SU-DHL-6 (cell line): ENCODE results near the gene SUPT4H1.
A peak's percentile ranks its signal among the peaks of the same experiment; 100 is the strongest.

ENCODE experiments used
- H2AFZ ChIP-seq: fragments of 200-600 bp; sonication (generic); 2 replicates; pipeline ENCODE4 v1.6.1; 2014; ENCODE audit warnings: low read depth, mild to moderate bottlenecking, moderate library complexity, mixed read lengths, antibody characterized with exemption, low read length; ENCODE audit not compliant: severe bottlenecking
- H3F3A ChIP-seq: fragments of 200-600 bp; shearing (Covaris generic); 2 replicates; pipeline ENCODE4 v1.6.0; 2016; ENCODE audit warnings: antibody characterized with exemption, mild to moderate bottlenecking; ENCODE audit not compliant: insufficient read depth
- H3K27ac ChIP-seq: fragments of 200-600 bp; sonication (generic); 2 replicates; pipeline ENCODE4 v1.5.1; 2016; ENCODE audit warnings: low read depth, mild to moderate bottlenecking, low read length, moderate library complexity, mixed read lengths
- H3K27me3 ChIP-seq: fragments of 200-600 bp; sonication (generic), shearing (Covaris generic); 2 replicates; pipeline ENCODE4 v1.6.0; 2014; ENCODE audit warnings: mild to moderate bottlenecking, low read length
- H3K36me3 ChIP-seq: fragments of 200-600 bp; sonication (generic); 2 replicates; pipeline ENCODE4 v1.6.1; 2014; ENCODE audit warnings: mild to moderate bottlenecking, low read length, mixed read lengths
- H3K4me2 ChIP-seq: fragments of 300-600, 200-600 bp; shearing (Covaris generic), sonication (generic); 2 replicates; pipeline ENCODE4 v1.6.0; 2014; ENCODE audit warnings: low read length, low read depth, mild to moderate bottlenecking; ENCODE audit not compliant: poor library complexity, severe bottlenecking
- H3K4me3 ChIP-seq: fragments of 200-600 bp; sonication (generic); 2 replicates; pipeline ENCODE4 v1.5.1; 2014; ENCODE audit warnings: antibody characterized with exemption, low read length, mild to moderate bottlenecking, mixed read lengths; ENCODE audit not compliant: insufficient read depth, poor library complexity, severe bottlenecking
- H3K79me2 ChIP-seq: fragments of 200-600 bp; sonication (generic); 2 replicates; pipeline ENCODE4 v1.6.1; 2014; ENCODE audit warnings: mild to moderate bottlenecking, low read length, moderate library complexity; ENCODE audit not compliant: insufficient read depth
- H3K9ac ChIP-seq: fragments of 200-600 bp; sonication (generic); 2 replicates; pipeline ENCODE4 v1.7.0; 2014; ENCODE audit warnings: mild to moderate bottlenecking, low read length
- H3K9me2 ChIP-seq: fragments of 200-600 bp; sonication (generic); replicated peaks from 2 replicates; pipeline ENCODE4 v1.6.1; 2014; ENCODE audit warnings: low read length; ENCODE audit not compliant: insufficient read depth
- H3K9me3 ChIP-seq: fragments of 200-600 bp; sonication (generic); 2 replicates; pipeline ENCODE4 v1.6.1; 2014; ENCODE audit warnings: low read length, mixed read lengths; ENCODE audit not compliant: insufficient read depth
- H4K20me1 ChIP-seq: fragments of 200-600 bp; sonication (generic); 2 replicates; pipeline ENCODE4 v1.6.1; 2014; ENCODE audit warnings: low read depth, mild to moderate bottlenecking, antibody characterized with exemption, low read length, moderate library complexity, mixed read lengths
- EZH2phosphoT487 ChIP-seq: fragments of 200-600 bp; sonication (generic), shearing (Covaris generic); conservative IDR thresholded peaks from 2 replicates; pipeline ENCODE4 v1.6.1; 2018; ENCODE audit warnings: mild to moderate bottlenecking, antibody characterized with exemption, low read length, moderate library complexity, mixed read lengths
- TF ChIP-seq, protein P1 (sequence below): fragments of 200-600 bp; sonication (generic); IDR thresholded peaks from one replicate; pipeline ENCODE4 v1.5.1; 2017; ENCODE audit warnings: antibody characterized with exemption, mild to moderate bottlenecking, low read length, moderate library complexity; ENCODE audit not compliant: insufficient read depth, poor library complexity, severe bottlenecking

SUPT4H1 gene

GRCh38 chr17:58337600-58338453 is 14.2 kb downstream of the SUPT4H1 start:
- Histone ChIP-seq H2AFZ (no peak overlapping the region), H3K4me2 (peak overlapping the region; percentile 99), H3K27me3 (no peaks in the 10 kb centered on the region), H3K27ac (peak overlapping the region; percentile 97), H3K9ac (peak overlapping the region; percentile 100), H3K9me3 (no peaks in the 10 kb centered on the region), H3F3A (peaks cover 86% of the 10 kb centered on the region), H3K79me2 (peaks cover 35% of the 10 kb centered on the region), H4K20me1 (no peaks in the 10 kb centered on the region), H3K4me3 (peak overlapping the region; percentile 53), H3K9me2 (no peaks in the 10 kb centered on the region), H3K36me3 (no peaks in the 10 kb centered on the region)
- TF ChIP-seq, protein P1, sequence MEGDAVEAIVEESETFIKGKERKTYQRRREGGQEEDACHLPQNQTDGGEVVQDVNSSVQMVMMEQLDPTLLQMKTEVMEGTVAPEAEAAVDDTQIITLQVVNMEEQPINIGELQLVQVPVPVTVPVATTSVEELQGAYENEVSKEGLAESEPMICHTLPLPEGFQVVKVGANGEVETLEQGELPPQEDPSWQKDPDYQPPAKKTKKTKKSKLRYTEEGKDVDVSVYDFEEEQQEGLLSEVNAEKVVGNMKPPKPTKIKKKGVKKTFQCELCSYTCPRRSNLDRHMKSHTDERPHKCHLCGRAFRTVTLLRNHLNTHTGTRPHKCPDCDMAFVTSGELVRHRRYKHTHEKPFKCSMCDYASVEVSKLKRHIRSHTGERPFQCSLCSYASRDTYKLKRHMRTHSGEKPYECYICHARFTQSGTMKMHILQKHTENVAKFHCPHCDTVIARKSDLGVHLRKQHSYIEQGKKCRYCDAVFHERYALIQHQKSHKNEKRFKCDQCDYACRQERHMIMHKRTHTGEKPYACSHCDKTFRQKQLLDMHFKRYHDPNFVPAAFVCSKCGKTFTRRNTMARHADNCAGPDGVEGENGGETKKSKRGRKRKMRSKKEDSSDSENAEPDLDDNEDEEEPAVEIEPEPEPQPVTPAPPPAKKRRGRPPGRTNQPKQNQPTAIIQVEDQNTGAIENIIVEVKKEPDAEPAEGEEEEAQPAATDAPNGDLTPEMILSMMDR: no peak
- TF ChIP-seq EZH2phosphoT487: no peak

GRCh38 chr17:58337210-58337599 is 14.8 kb downstream of the SUPT4H1 start:
- peaks cover 33% of the 10 kb centered on the region for H3K79me2 ChIP-seq

GRCh38 chr17:58336456-58337209 is 15.4 kb downstream of the SUPT4H1 start:
- no peaks in the 10 kb centered on the region for H3K9me2 ChIP-seq
- peak overlapping the region; percentile 53 for H3K4me3 ChIP-seq
- TF ChIP-seq, protein P1: no peak
- no peak for TF ChIP-seq EZH2phosphoT487
- no peaks in the 10 kb centered on the region for H3K27me3 ChIP-seq
- H4K20me1 ChIP-seq: no peaks in the 10 kb centered on the region
- no peak overlapping the region for H2AFZ ChIP-seq
- H3K79me2 ChIP-seq: peaks cover 36% of the 10 kb centered on the region
- no peaks in the 10 kb centered on the region for H3K9me3 ChIP-seq
- peaks cover 84% of the 10 kb centered on the region for H3F3A ChIP-seq
- H3K4me2 ChIP-seq: peak overlapping the region; percentile 99
- peaks cover 6% of the 10 kb centered on the region for H3K36me3 ChIP-seq
- H3K9ac ChIP-seq: peak overlapping the region; percentile 100
- H3K27ac ChIP-seq: peak overlapping the region; percentile 97

More at GRCh38 chr17:58337210-58337599, 14.8 kb downstream of the SUPT4H1 start:
- Histone ChIP-seq H3K9me3 (no peaks in the 10 kb centered on the region), H3K27me3 (no peaks in the 10 kb centered on the region), H2AFZ (no peak overlapping the region), H4K20me1 (no peaks in the 10 kb centered on the region), H3K9me2 (no peaks in the 10 kb centered on the region), H3K4me3 (peak overlapping the region; percentile 53), H3K4me2 (peak overlapping the region; percentile 99), H3K36me3 (peaks cover under 1% of the 10 kb centered on the region; the same call in 1 of the 2 replicates), H3K9ac (peak overlapping the region; percentile 100), H3K27ac (peak overlapping the region; percentile 97), H3F3A (peaks cover 84% of the 10 kb centered on the region)
- no peak for TF ChIP-seq EZH2phosphoT487
- TF ChIP-seq, protein P1: no peak
